ENCODE measurements around the gene ADARB1. TPM values are rescaled to one million over a fixed set of nuclear protein-coding genes. Genes with fewer than 3 reads are reported as not detected.

The ADARB1 gene
- total and polyA plus RNA-seq, 2 donors (not counting 1 experiment from before 2014, with no cell fraction given) = 17.1 to 33.3 TPM

GRCh38 chr21:45057886-45058285, 16.5 kb upstream of the ADARB1 start:
- no peaks in the 10 kb centered on the region for H3K9me3 Mint-ChIP-seq (ENCODE audit: insufficient read depth)
- H3K4me2 ChIP-seq (replicated peaks; ENCODE audit: low read depth, low read length, poor library complexity, severe bottlenecking) = no peak overlapping the region
- POLR2A ChIA-PET = no interaction called here
- no peak overlapping the region for H3K4me3 Mint-ChIP-seq
- H3K27me3 Mint-ChIP-seq = peaks cover 36% of the 10 kb centered on the region
- H3K9me3 ChIP-seq (ENCODE audit: control extremely low read depth in 1 of 3, control insufficient read depth in 2 of 3, insufficient read depth in 1 of 3, low read length in 2 of 3) = peaks cover 0 to 4% (median 0%) of the 10 kb centered on the region in 3 donors
- H3K4me3 ChIP-seq (ENCODE audit: control extremely low read depth in 1 of 5, extremely low read depth in 1 of 5, insufficient read depth in 1 of 5, low read depth in 2 of 5, low read length in 4 of 5) = no peak overlapping the region
- no peak overlapping the region for H3K27ac Mint-ChIP-seq
- no peak for TF ChIP-seq EZH2 (IDR thresholded peaks at IDR 0.05; ENCODE audit: borderline replicate concordance, insufficient read depth, low read depth, low read length, poor library complexity, severe bottlenecking)
- TF ChIP-seq, protein P1, sequence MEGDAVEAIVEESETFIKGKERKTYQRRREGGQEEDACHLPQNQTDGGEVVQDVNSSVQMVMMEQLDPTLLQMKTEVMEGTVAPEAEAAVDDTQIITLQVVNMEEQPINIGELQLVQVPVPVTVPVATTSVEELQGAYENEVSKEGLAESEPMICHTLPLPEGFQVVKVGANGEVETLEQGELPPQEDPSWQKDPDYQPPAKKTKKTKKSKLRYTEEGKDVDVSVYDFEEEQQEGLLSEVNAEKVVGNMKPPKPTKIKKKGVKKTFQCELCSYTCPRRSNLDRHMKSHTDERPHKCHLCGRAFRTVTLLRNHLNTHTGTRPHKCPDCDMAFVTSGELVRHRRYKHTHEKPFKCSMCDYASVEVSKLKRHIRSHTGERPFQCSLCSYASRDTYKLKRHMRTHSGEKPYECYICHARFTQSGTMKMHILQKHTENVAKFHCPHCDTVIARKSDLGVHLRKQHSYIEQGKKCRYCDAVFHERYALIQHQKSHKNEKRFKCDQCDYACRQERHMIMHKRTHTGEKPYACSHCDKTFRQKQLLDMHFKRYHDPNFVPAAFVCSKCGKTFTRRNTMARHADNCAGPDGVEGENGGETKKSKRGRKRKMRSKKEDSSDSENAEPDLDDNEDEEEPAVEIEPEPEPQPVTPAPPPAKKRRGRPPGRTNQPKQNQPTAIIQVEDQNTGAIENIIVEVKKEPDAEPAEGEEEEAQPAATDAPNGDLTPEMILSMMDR (IDR thresholded peaks at IDR 0.05) = no peak
- H3K9ac ChIP-seq (ENCODE audit: low read length) = no peak overlapping the region
- H3K4me1 ChIP-seq (ENCODE audit: control insufficient read depth in 2 of 2, insufficient read depth in 2 of 2, low read length in 2 of 2) = no peaks in the 10 kb centered on the region
- no peak overlapping the region for H2AFZ ChIP-seq (ENCODE audit: insufficient read depth, low read depth, low read length, poor library complexity, severe bottlenecking)
- CTCF ChIA-PET = no interaction called here
- no peaks in the 10 kb centered on the region for H3K79me2 ChIP-seq (ENCODE audit: control insufficient read depth, insufficient read depth, low read length)
- 87% methylated on average over 14 of the region's 14 CpGs for WGBS (ENCODE audit: insufficient coverage)
- H3K27me3 ChIP-seq (replicated peaks in 1 of 4; ENCODE audit: control extremely low read depth in 1 of 4, control insufficient read depth in 3 of 4, insufficient read depth in 4 of 4, low read length in 3 of 4) = peaks cover 0 to 25% (median 6%) of the 10 kb centered on the region in 4 experiments
- no peak overlapping the region for H3K27ac ChIP-seq (ENCODE audit: low read length in 2 of 2)
- DNase-seq (no peak), ATAC-seq (ENCODE audit: low read depth) (no peak)
- no peaks in the 10 kb centered on the region for H3K4me1 Mint-ChIP-seq
- H3K36me3 ChIP-seq (replicated peaks in 1 of 2; ENCODE audit: control extremely low read depth in 1 of 2, control insufficient read depth in 1 of 2, extremely low read depth in 1 of 2, insufficient read depth in 2 of 2, low read length in 1 of 2) = no peaks in the 10 kb centered on the region
- intact Hi-C loops (cut with micrococcal nuclease) = no loop called here
- H4K20me1 ChIP-seq (ENCODE audit: control insufficient read depth, insufficient read depth, low read length, poor library complexity, severe bottlenecking) = no peaks in the 10 kb centered on the region

DNA sequence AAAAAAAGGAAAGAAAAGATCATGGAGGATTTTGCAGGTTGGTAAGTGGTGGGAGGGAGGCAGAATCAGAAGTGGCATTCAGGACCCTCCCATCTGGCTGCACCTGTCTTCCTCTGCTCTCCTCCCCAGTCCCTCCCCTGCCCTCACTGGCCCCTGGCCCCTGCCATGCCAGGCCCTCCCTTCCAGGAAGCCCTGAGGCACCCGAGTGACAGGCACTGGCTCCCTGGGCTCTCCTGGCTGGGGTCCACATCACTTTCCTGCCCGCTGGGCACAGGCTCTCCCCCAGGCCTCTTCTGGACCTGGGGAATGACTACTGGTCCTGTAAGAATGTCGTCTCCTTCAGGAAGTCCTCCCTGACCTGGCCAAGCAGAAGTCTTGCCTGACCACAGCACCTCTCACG, 15.3 kb upstream of the ADARB1 start:
- Histone ChIP-seq H3K4me2 (replicated peaks; ENCODE audit: low read depth, low read length, poor library complexity, severe bottlenecking) (no peak overlapping the region), H3K27ac (ENCODE audit: low read length in 2 of 2) (no peak overlapping the region), H3K4me3 (ENCODE audit: control extremely low read depth in 1 of 5, extremely low read depth in 1 of 5, insufficient read depth in 1 of 5, low read depth in 2 of 5, low read length in 4 of 5) (no peak overlapping the region), H3K27me3 (replicated peaks in 1 of 4; ENCODE audit: control extremely low read depth in 1 of 4, control insufficient read depth in 3 of 4, insufficient read depth in 4 of 4, low read length in 3 of 4) (peaks cover 0 to 21% (median 4%) of the 10 kb centered on the region in 4 experiments), H3K79me2 (ENCODE audit: control insufficient read depth, insufficient read depth, low read length) (no peaks in the 10 kb centered on the region), H3K4me1 (ENCODE audit: control insufficient read depth in 2 of 2, insufficient read depth in 2 of 2, low read length in 2 of 2) (no peaks in the 10 kb centered on the region), H3K36me3 (replicated peaks in 1 of 2; ENCODE audit: control extremely low read depth in 1 of 2, control insufficient read depth in 1 of 2, extremely low read depth in 1 of 2, insufficient read depth in 2 of 2, low read length in 1 of 2) (no peaks in the 10 kb centered on the region), H2AFZ (ENCODE audit: insufficient read depth, low read depth, low read length, poor library complexity, severe bottlenecking) (no peak overlapping the region), H4K20me1 (ENCODE audit: control insufficient read depth, insufficient read depth, low read length, poor library complexity, severe bottlenecking) (no peaks in the 10 kb centered on the region), H3K9ac (ENCODE audit: low read length) (no peak overlapping the region), H3K9me3 (ENCODE audit: control extremely low read depth in 1 of 3, control insufficient read depth in 2 of 3, insufficient read depth in 1 of 3, low read length in 2 of 3) (peaks cover 0 to 4% (median 0%) of the 10 kb centered on the region in 3 donors)
- DNase-seq (no peak), ATAC-seq (ENCODE audit: low read depth) (no peak)
- Mint-ChIP-seq H3K9me3 (ENCODE audit: insufficient read depth) (no peaks in the 10 kb centered on the region), H3K27me3 (peaks cover 25% of the 10 kb centered on the region), H3K27ac (no peak overlapping the region), H3K4me3 (no peak overlapping the region), H3K4me1 (no peaks in the 10 kb centered on the region)
- ChIA-PET CTCF (interaction anchor here (1.1 kb wide), 1 partner anchor 79 kb away, joined by 3 read pairs; no protein-coding TSS in a partner anchor), POLR2A (no interaction called here)
- intact Hi-C loops (cut with micrococcal nuclease) = no loop called here
- TF ChIP-seq, protein P1 (IDR thresholded peaks at IDR 0.05) = no peak
- TF ChIP-seq EZH2 (IDR thresholded peaks at IDR 0.05; ENCODE audit: borderline replicate concordance, insufficient read depth, low read depth, low read length, poor library complexity, severe bottlenecking) = no peak
- WGBS (ENCODE audit: insufficient coverage) = 73% methylated on average over 4 of the region's 4 CpGs

Data from B cell (primary cell).